Natural killer cell (primary cell): ENCODE data around the gene SRP14. TPM values are rescaled to one million over a fixed set of nuclear protein-coding genes. Genes with fewer than 3 reads are reported as not detected.
"Not testable (repeated sequence)": the region's sequence is repeated elsewhere in the genome, so short reads cannot be mapped to it uniquely, and the experiment has no call there.

Source experiments
- ATAC-seq, 3 donors: fragments of 150-1000 bp in 2 of 3; fragments of 200-7000 bp in 1 of 3; cut with Tn5 transposase; 1 replicate in 1 of 3; 2 replicates in 2 of 3; pipeline ENCODE4 v1.10.0; 2021; ENCODE audit warnings: mild to moderate bottlenecking in 2 of 3, moderate library complexity in 2 of 3
- DNase-seq, 2 donors: peaks; one replicate each; pipeline versions ENCODE4 v3.0.0 to v3.0.0-alpha.2; 2013 to 2021; ENCODE audit warnings: mixed read lengths in 1 of 2
- H3K27ac ChIP-seq: one replicate; pipeline ENCODE4 v1.5.1; 2013; ENCODE audit warnings: mild to moderate bottlenecking, low read length
- H3K27me3 ChIP-seq: one replicate; pipeline ENCODE4 v1.6.1; 2013; ENCODE audit warnings: low read length; ENCODE audit not compliant: control insufficient read depth, insufficient read depth
- H3K36me3 ChIP-seq: one replicate; pipeline ENCODE4 v1.6.1; 2013; ENCODE audit warnings: low read length; ENCODE audit not compliant: control insufficient read depth, insufficient read depth
- H3K4me1 ChIP-seq: one replicate; pipeline ENCODE4 v1.6.1; 2013; ENCODE audit warnings: low read length; ENCODE audit not compliant: control insufficient read depth, insufficient read depth
- H3K4me3 ChIP-seq: one replicate; pipeline ENCODE4 v1.5.1; 2013; ENCODE audit warnings: low read length
- H3K9me3 ChIP-seq: one replicate; pipeline ENCODE4 v1.6.1; 2013; ENCODE audit warnings: low read length; ENCODE audit not compliant: control insufficient read depth, insufficient read depth
- H3K27ac Mint-ChIP-seq, 2 donors: one replicate each; pipeline ENCODE4 v1.8.0; 2022; ENCODE audit warnings: mild to moderate bottlenecking in 2 of 2, mixed read lengths in 2 of 2, moderate library complexity in 1 of 2
- H3K27me3 Mint-ChIP-seq, 2 donors: one replicate each; pipeline ENCODE4 v1.8.0; 2022; ENCODE audit warnings: low read depth in 2 of 2, mixed read lengths in 2 of 2
- H3K36me3 Mint-ChIP-seq: one replicate; pipeline ENCODE4 v1.8.0; 2022; ENCODE audit warnings: mixed read lengths
- H3K4me1 Mint-ChIP-seq, 2 donors: one replicate each; pipeline ENCODE4 v1.8.0; 2022; ENCODE audit warnings: mixed read lengths in 2 of 2
- H3K4me3 Mint-ChIP-seq: one replicate; pipeline ENCODE4 v1.8.0; 2022; ENCODE audit warnings: mild to moderate bottlenecking, moderate library complexity, mixed read lengths
- H3K9me3 Mint-ChIP-seq, 2 donors: one replicate each; pipeline ENCODE4 v1.8.0; 2022; ENCODE audit warnings: mixed read lengths in 2 of 2
- CTCF ChIP-seq: fragments of 200-600 bp; IDR thresholded peaks from one replicate; pipeline ENCODE4 v1.8.0; 2022; ENCODE audit warnings: antibody characterized with exemption
- WGBS: methylation state at CpG from one replicate; pipeline ENCODE4 v1.1.7; 2013; ENCODE audit warnings: missing lambda C conversion rate; ENCODE audit not compliant: insufficient coverage; 5-methylcytosine and 5-hydroxymethylcytosine counted together
- intact Hi-C: fragments of 100-400 bp; cut with micrococcal nuclease; formaldehyde crosslinking; loops from one replicate; pipeline ENCODE4 v1.14.2; 2022
- total RNA-seq, 4 donors: library from RNA; stranded (reverse); fragments of 120-200 nt in 1 of 4; gene quantifications; one replicate each; pipeline versions ENCODE4 v1.2.3 to v1.2.4, GENCODE V29; 2013 to 2022

The SRP14 gene
- total RNA-seq, 3 donors from 2014 or later (not counting 1 experiment from before 2014, with no cell fraction given) = 126 to 143 (median 127) TPM

- no peaks in the 10 kb centered on the region for H3K9me3 Mint-ChIP-seq
- DNase-seq (no peak), ATAC-seq (no peak)
- H3K4me3 Mint-ChIP-seq = no peak overlapping the region
- no peaks in the 10 kb centered on the region for H3K36me3 Mint-ChIP-seq
- peaks cover 10 to 11% of the 10 kb centered on the region in 2 donors for H3K27me3 Mint-ChIP-seq
- Histone ChIP-seq H3K27me3 (no peaks in the 10 kb centered on the region), H3K4me1 (peaks cover 7% of the 10 kb centered on the region), H3K4me3 (no peak overlapping the region), H3K9me3 (no peaks in the 10 kb centered on the region), H3K27ac (no peak overlapping the region), H3K36me3 (no peaks in the 10 kb centered on the region)
- H3K4me1 Mint-ChIP-seq = peaks cover 10 to 12% of the 10 kb centered on the region in 2 donors
- intact Hi-C loops = no loop called here
- WGBS = 78% methylated on average over 18 of the region's 18 CpGs
- TF ChIP-seq CTCF = no peak
- no peak overlapping the region for H3K27ac Mint-ChIP-seq
These were observed 36.5 kb upstream of the SRP14 start for GRCh38 chr15:40075298-40076044.

GRCh38 chr15:40074656-40075055 is 35.7 kb upstream of the SRP14 start:
- H3K9me3 ChIP-seq, H3K27me3 ChIP-seq, H3K4me3 ChIP-seq, H3K36me3 Mint-ChIP-seq, H3K27ac ChIP-seq, DNase-seq, H3K4me1 ChIP-seq, H3K4me3 Mint-ChIP-seq, intact Hi-C loops, H3K27ac Mint-ChIP-seq, ATAC-seq, H3K9me3 Mint-ChIP-seq, H3K36me3 ChIP-seq: not testable (repeated sequence)
- peaks cover 10 to 12% of the 10 kb centered on the region in 2 donors for H3K4me1 Mint-ChIP-seq
- peaks cover 7 to 11% of the 10 kb centered on the region in 2 donors for H3K27me3 Mint-ChIP-seq
- 95% methylated on average over 27 of the region's 27 CpGs for WGBS

DNA sequence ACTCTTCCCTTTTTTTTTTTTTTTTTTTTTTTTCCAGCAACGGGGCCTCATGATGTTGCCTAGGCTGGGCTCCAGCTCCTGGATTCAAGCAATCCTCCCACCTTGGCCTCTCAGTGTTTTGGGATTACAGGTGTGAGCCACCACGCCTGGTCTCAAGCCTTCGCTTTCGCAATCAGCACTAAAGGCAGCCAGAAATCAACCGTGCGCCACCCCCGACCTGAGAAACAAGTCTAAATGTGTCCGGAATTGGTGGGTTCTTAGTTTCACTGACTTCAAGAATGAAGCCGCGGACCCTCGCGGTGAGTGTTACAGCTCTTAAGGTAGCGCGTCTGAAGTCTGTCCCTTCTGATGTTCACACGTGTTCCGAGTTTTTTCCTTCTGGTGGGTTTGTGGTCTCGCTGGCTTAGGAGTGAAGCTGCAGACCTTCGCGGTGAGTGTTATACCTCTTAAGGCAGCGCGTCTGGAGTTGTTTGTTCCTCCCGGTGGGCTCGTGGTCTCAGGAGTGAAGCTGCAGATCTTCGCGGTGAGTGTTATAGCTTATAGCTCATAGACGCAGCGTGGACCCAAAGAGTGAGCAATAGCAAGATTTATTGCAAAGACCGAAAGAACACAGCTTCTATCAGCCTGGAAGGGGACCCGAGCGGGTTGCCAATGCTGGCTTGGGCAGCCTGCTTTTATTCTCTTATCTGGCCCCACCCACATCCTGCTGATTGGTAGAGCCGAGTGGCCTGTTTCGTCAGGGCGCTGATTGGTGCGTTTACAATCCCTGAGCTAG is 34.9 kb upstream of the SRP14 start:
- intact Hi-C loops, H3K4me3 ChIP-seq, H3K36me3 Mint-ChIP-seq, H3K27me3 ChIP-seq, H3K9me3 ChIP-seq, DNase-seq, H3K27ac ChIP-seq, H3K9me3 Mint-ChIP-seq, H3K36me3 ChIP-seq: not testable (repeated sequence)
- Mint-ChIP-seq H3K4me1 (peaks cover 10 to 12% of the 10 kb centered on the region in 2 donors), H3K27ac (peak overlapping the region in 1 of 2 donors; percentile 58), H3K27me3 (peaks cover 7 to 11% of the 10 kb centered on the region in 2 donors), H3K4me3 (peak overlapping the region; percentile 86)
- WGBS = 21% methylated on average over 27 of the region's 34 CpGs
- H3K4me1 ChIP-seq = peaks cover 11% of the 10 kb centered on the region
- peak in 2 of 3 donors; percentile 24 to 26 for ATAC-seq

DNA sequence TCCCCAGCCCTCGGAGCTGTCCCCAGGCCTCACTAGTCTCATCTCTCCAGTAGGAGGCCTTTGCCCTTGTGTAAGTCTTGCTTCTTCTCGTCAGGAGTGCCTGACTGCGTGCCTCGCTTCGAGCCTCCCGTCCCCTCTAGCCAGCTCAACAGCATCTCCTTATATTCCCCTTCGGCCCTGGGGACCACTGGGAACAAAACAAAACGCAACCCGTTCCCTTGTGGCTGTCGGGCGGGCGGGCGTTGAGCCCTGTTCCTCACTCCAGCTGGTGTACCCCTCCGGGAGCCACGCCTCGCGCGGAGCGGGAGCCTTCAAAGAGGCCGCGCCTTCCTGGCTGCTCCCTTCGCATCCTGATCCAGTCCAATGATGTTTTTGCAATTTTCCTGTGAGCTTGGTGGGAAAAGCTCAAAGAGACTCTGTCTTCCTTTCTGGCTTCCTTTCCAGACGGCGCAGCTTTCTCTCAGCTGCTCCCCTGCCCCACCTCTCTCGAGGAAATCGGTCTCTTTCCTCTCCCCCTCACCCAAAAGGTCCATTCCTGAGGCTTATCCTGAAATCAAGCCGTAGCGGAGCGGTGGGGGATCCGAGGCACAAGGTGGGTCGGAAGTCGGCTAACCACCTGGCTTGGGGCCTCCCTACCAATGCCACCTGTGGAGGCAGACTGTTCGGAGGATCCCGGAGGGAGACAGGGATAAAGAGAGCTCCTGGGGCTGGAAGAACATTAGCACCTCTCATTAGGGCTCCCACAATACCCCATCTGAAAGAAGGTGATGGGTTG is 33.4 kb upstream of the SRP14 start:
- H3K27me3 Mint-ChIP-seq = peaks cover 0 to 11% of the 10 kb centered on the region in 2 donors
- no peaks in the 10 kb centered on the region for H3K9me3 Mint-ChIP-seq
- Histone ChIP-seq H3K27me3 (no peaks in the 10 kb centered on the region), H3K27ac (no peak overlapping the region), H3K4me1 (peaks cover 11% of the 10 kb centered on the region), H3K4me3 (no peak overlapping the region), H3K36me3 (no peaks in the 10 kb centered on the region), H3K9me3 (no peaks in the 10 kb centered on the region)
- no peak overlapping the region for H3K4me3 Mint-ChIP-seq
- intact Hi-C loops = no loop called here
- no peak overlapping the region for H3K27ac Mint-ChIP-seq
- no peaks in the 10 kb centered on the region for H3K36me3 Mint-ChIP-seq
- DNase-seq (no peak), ATAC-seq (no peak)
- TF ChIP-seq CTCF = no peak
- H3K4me1 Mint-ChIP-seq = peaks cover 10 to 12% of the 10 kb centered on the region in 2 donors
- WGBS = 79% methylated on average over 34 of the region's 34 CpGs
